ENCODE results near the gene PSIP1.
"Not testable (repeated sequence)": the region's sequence is repeated elsewhere in the genome, so short reads cannot be mapped to it uniquely, and the experiment has no call there.

Gene PSIP1

GRCh38 chr9:15531380-15531779 lies 20.6 kb upstream of the PSIP1 start (continued):
- TF ChIP-seq CREB5 (CRISPR knock-in tag; IDR thresholded peaks at IDR 0.05; ENCODE audit: low read depth), result no peak
- TF ChIP-seq, protein P1, sequence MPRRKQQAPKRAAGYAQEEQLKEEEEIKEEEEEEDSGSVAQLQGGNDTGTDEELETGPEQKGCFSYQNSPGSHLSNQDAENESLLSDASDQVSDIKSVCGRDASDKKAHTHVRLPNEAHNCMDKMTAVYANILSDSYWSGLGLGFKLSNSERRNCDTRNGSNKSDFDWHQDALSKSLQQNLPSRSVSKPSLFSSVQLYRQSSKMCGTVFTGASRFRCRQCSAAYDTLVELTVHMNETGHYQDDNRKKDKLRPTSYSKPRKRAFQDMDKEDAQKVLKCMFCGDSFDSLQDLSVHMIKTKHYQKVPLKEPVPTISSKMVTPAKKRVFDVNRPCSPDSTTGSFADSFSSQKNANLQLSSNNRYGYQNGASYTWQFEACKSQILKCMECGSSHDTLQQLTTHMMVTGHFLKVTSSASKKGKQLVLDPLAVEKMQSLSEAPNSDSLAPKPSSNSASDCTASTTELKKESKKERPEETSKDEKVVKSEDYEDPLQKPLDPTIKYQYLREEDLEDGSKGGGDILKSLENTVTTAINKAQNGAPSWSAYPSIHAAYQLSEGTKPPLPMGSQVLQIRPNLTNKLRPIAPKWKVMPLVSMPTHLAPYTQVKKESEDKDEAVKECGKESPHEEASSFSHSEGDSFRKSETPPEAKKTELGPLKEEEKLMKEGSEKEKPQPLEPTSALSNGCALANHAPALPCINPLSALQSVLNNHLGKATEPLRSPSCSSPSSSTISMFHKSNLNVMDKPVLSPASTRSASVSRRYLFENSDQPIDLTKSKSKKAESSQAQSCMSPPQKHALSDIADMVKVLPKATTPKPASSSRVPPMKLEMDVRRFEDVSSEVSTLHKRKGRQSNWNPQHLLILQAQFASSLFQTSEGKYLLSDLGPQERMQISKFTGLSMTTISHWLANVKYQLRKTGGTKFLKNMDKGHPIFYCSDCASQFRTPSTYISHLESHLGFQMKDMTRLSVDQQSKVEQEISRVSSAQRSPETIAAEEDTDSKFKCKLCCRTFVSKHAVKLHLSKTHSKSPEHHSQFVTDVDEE (CRISPR knock-in tag; IDR thresholded peaks at IDR 0.05), result no peak
- no peak for TF ChIP-seq ZNF565 (CRISPR knock-in tag; conservative IDR thresholded peaks at IDR 0.05; ENCODE audit: low read depth)

- TF ChIP-seq CSDC2 (CRISPR knock-in tag; IDR thresholded peaks at IDR 0.05) (no peak), SNAI2 (CRISPR knock-in tag; IDR thresholded peaks at IDR 0.05) (no peak), ESRRG (CRISPR knock-in tag; IDR thresholded peaks at IDR 0.05) (no peak), OSR1 (CRISPR knock-in tag; IDR thresholded peaks at IDR 0.05) (no peak), ARNTL (CRISPR knock-in tag; IDR thresholded peaks at IDR 0.05; ENCODE audit: borderline replicate concordance, low read depth) (no peak), ISL1 (CRISPR knock-in tag; IDR thresholded peaks at IDR 0.05) (no peak), PPARA (CRISPR knock-in tag; IDR thresholded peaks at IDR 0.05; ENCODE audit: borderline replicate concordance) (no peak), CSRNP3 (CRISPR knock-in tag; IDR thresholded peaks at IDR 0.05) (no peak), ZFP30 (CRISPR knock-in tag; IDR thresholded peaks at IDR 0.05) (no peak), ZNF70 (CRISPR knock-in tag; IDR thresholded peaks at IDR 0.05) (no peak), CREB5 (CRISPR knock-in tag; IDR thresholded peaks at IDR 0.05; ENCODE audit: low read depth) (no peak), ZNF565 (CRISPR knock-in tag; conservative IDR thresholded peaks at IDR 0.05; ENCODE audit: low read depth) (no peak), GLIS3 (CRISPR knock-in tag; IDR thresholded peaks at IDR 0.05) (no peak), BACH2 (CRISPR knock-in tag; IDR thresholded peaks at IDR 0.05; ENCODE audit: borderline replicate concordance) (no peak), ZNF8 (CRISPR knock-in tag; IDR thresholded peaks at IDR 0.05) (no peak), RARB (CRISPR knock-in tag; IDR thresholded peaks at IDR 0.05) (no peak), ZFP3 (CRISPR knock-in tag; IDR thresholded peaks at IDR 0.05) (no peak)
- TF ChIP-seq, protein P2, sequence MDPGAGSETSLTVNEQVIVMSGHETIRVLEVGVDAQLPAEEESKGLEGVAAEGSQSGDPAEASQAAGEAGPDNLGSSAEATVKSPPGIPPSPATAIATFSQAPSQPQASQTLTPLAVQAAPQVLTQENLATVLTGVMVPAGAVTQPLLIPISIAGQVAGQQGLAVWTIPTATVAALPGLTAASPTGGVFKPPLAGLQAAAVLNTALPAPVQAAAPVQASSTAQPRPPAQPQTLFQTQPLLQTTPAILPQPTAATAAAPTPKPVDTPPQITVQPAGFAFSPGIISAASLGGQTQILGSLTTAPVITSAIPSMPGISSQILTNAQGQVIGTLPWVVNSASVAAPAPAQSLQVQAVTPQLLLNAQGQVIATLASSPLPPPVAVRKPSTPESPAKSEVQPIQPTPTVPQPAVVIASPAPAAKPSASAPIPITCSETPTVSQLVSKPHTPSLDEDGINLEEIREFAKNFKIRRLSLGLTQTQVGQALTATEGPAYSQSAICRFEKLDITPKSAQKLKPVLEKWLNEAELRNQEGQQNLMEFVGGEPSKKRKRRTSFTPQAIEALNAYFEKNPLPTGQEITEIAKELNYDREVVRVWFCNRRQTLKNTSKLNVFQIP (CRISPR knock-in tag; IDR thresholded peaks at IDR 0.05; ENCODE audit: borderline replicate concordance, low read depth), result no peak
- TF ChIP-seq, protein P3, sequence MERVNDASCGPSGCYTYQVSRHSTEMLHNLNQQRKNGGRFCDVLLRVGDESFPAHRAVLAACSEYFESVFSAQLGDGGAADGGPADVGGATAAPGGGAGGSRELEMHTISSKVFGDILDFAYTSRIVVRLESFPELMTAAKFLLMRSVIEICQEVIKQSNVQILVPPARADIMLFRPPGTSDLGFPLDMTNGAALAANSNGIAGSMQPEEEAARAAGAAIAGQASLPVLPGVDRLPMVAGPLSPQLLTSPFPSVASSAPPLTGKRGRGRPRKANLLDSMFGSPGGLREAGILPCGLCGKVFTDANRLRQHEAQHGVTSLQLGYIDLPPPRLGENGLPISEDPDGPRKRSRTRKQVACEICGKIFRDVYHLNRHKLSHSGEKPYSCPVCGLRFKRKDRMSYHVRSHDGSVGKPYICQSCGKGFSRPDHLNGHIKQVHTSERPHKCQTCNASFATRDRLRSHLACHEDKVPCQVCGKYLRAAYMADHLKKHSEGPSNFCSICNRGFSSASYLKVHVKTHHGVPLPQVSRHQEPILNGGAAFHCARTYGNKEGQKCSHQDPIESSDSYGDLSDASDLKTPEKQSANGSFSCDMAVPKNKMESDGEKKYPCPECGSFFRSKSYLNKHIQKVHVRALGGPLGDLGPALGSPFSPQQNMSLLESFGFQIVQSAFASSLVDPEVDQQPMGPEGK (CRISPR knock-in tag; IDR thresholded peaks at IDR 0.05; ENCODE audit: borderline replicate concordance), result no peak
- TF ChIP-seq, protein P1 (CRISPR knock-in tag; IDR thresholded peaks at IDR 0.05), result no peak
These were observed 19.0 kb upstream of the PSIP1 start for GRCh38 chr9:15529566-15530324.

DNA sequence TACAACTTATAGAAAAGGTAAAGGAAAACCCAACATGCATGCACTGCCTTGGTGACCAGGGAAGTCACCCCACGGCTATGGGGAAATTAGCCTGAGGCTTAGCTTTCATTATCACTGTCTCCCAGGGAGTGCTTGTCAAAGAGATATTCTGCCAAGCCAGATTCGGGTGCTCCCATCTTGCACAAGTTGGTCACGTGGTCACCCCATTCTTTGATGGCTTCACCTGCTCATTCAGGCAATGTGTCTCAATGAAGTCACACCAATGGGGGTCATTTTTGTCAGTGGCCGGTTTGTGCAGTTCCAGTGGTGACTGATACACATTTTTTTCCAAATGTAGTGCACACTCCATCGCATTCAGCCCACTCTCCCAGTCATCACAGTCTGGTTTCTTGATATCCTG lies 16.3 kb upstream of the PSIP1 start:
- not testable (repeated sequence) for ATAC-seq

More at GRCh38 chr9:15529566-15530324, 19.0 kb upstream of the PSIP1 start:
- ATAC-seq, result no peak
